Skeletal muscle satellite cell (primary cell): Measurements from ENCODE around the gene SPON1.

Source experiments
- H3K27me3 ChIP-seq: 2 replicates; pipeline ENCODE4 v1.7.0; 2013; ENCODE audit warnings: low read length; ENCODE audit not compliant: control insufficient read depth, insufficient read depth
- H3K36me3 ChIP-seq: 2 replicates; pipeline ENCODE4 v1.7.0; 2013; ENCODE audit warnings: mild to moderate bottlenecking, control low read depth, low read length; ENCODE audit not compliant: insufficient read depth
- H3K4me1 ChIP-seq: 2 replicates; pipeline ENCODE4 v1.7.0; 2013; ENCODE audit warnings: low read length; ENCODE audit not compliant: control insufficient read depth, insufficient read depth
- H3K4me2 ChIP-seq: 2 replicates; pipeline ENCODE4 v1.7.0; 2013; ENCODE audit warnings: mild to moderate bottlenecking, low read length
- H3K4me3 ChIP-seq: 2 replicates; pipeline ENCODE4 v1.7.0; 2013; ENCODE audit warnings: low read length
- H3K9ac ChIP-seq: 2 replicates; pipeline ENCODE4 v1.7.0; 2013; ENCODE audit warnings: mild to moderate bottlenecking, low read depth, low read length, moderate library complexity
- H3K9me3 ChIP-seq: replicated peaks from 2 replicates; pipeline ENCODE4 v1.7.0; 2013; ENCODE audit warnings: mild to moderate bottlenecking, control low read depth, low read length

Gene SPON1

DNA sequence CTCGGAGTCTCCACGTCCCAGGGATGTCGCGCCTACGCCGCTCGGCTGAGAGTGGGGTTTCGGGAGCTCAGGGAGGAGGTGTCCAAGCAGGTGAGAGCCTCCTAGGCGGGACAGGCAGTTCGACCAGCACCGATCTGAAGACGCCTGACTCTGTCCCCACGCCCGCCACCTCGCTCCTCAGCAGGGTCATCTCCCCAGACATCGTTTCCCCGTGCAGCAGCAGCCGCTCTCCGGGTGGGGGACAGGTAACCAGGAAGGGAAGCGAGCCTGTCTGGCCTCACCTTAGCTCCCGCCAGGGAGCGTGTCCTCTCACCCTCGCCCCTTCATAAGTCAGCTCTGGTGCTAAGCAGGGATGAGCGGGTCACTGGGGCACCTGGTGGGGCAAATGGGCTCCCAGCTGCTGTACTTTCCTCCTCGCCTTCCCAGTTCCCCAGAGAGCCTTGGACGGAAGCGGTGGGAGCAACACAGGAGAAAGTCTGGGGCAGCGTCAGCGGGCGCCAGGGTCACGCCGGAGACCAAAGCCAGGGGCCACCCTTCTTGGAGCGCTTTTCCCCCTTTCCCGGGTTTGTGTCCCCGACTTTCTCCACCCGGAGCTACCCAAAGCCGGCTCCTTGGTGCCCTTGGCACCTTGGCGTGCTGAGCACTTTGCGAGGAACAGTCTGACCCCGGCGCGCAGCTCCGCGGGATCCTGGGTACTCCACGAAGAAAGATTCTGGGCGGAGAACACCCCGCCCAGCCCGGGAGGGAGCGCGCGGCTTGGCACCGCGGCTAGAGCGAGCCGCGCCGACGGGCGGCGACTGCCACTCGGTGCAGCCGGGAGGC is 1.6 kb downstream of the SPON1 start:
- Histone ChIP-seq H3K4me1 (no peaks in the 10 kb centered on the region), H3K9me3 (no peaks in the 10 kb centered on the region), H3K4me2 (no peak overlapping the region), H3K27me3 (peaks cover 87% of the 10 kb centered on the region), H3K36me3 (no peaks in the 10 kb centered on the region), H3K9ac (no peak overlapping the region), H3K4me3 (no peak overlapping the region)

DNA sequence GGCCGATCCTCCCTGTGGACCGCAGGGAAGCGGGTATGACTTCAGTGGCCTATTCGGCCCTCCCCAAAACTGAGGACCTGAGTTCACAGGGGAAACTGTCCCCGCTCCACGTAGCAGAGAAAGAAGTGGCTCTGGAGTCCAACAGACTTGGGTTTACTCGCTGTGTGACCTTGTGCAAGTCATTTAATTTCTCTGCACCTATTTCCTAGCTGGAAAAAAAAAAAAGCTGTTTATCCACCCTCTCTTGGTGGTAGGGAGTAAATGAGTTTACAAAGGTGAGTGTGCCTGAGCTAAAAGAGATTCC is 2.2 kb downstream of the SPON1 start:
- Histone ChIP-seq H3K4me1 (no peaks in the 10 kb centered on the region), H3K9me3 (no peaks in the 10 kb centered on the region), H3K4me2 (no peak overlapping the region), H3K27me3 (peaks cover 86% of the 10 kb centered on the region), H3K36me3 (no peaks in the 10 kb centered on the region), H3K4me3 (no peak overlapping the region), H3K9ac (no peak overlapping the region)

DNA sequence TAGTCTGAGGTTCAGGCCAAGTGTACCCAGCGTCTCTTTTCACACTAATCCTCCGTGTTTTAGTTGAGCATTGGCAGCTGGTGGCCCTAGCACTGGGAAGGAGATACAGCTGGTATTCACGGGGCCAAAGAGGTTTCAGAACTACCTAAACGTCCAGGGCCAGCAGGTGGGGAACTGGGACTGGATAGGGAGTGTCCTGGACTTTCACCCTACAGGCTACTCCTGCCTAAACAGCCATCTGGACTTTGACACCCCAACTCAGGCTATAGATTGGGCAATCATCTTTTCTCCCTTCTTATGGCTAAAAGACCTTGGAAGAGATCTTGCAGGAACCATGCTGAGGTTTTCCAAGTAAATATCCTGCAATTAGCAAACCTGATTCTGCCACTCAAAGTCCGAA is 2.8 kb downstream of the SPON1 start:
- Histone ChIP-seq H3K27me3 (peaks cover 86% of the 10 kb centered on the region), H3K9ac (no peak overlapping the region), H3K4me3 (no peak overlapping the region), H3K36me3 (no peaks in the 10 kb centered on the region), H3K4me1 (no peaks in the 10 kb centered on the region), H3K4me2 (no peak overlapping the region), H3K9me3 (no peaks in the 10 kb centered on the region)

DNA sequence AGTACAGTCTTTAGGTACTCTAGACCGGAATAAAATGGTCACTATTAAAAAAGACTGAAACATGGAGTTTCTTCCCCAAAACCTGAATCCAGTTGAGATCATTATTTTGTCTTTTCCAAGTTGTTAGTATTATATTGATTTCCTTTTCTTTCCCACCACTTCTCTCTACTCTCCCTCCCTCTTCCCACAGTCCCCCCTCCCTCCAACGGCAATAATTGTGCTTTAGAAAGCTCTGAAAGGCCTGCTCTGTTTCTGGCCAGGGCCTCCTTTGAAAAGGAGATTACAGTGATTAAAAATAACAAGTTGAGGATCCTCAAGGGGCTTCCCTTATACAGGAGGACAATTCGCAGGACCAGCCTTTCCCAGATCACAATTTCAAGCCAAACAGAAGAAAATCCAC is 3.5 kb downstream of the SPON1 start:
- Histone ChIP-seq H3K36me3 (no peaks in the 10 kb centered on the region), H3K4me1 (no peaks in the 10 kb centered on the region), H3K9ac (no peak overlapping the region), H3K27me3 (peaks cover 79% of the 10 kb centered on the region), H3K4me3 (no peak overlapping the region), H3K9me3 (no peaks in the 10 kb centered on the region), H3K4me2 (no peak overlapping the region)

- Histone ChIP-seq H3K36me3 (no peaks in the 10 kb centered on the region), H3K4me1 (no peaks in the 10 kb centered on the region), H3K27me3 (peaks cover 74% of the 10 kb centered on the region), H3K4me3 (no peak overlapping the region), H3K9me3 (no peaks in the 10 kb centered on the region), H3K4me2 (no peak overlapping the region), H3K9ac (no peak overlapping the region)
Observed at GRCh38 chr11:13966486-13966885, 4.0 kb downstream of the SPON1 start.

DNA sequence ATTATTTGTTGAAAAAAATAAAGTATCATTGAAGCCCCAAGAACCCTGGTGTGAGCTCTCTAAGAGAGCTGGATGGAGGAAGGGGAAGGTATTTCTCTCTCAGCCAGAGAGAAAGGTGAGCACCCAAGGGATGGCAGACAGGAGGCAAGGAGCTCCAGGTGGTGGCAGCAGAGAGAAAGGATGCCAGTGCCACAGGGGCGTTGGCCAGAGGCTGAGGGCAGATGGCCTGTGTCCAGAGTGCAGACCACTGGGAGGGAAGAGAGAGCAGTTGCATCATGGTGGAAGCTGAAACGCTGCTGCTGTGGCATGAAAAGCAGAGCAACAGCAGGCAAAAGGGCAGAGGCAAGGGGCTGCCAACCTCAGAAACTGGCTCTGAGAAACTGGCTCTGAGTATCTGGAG is 8.5 kb downstream of the SPON1 start:
- no peaks in the 10 kb centered on the region for H3K9me3 ChIP-seq
- H3K4me2 ChIP-seq: no peak overlapping the region
- H3K4me3 ChIP-seq: no peak overlapping the region
- H3K27me3 ChIP-seq: peaks cover 51% of the 10 kb centered on the region
- H3K4me1 ChIP-seq: no peaks in the 10 kb centered on the region
- no peak overlapping the region for H3K9ac ChIP-seq
- H3K36me3 ChIP-seq: no peaks in the 10 kb centered on the region

GRCh38 chr11:13972043-13972910 is 9.8 kb downstream of the SPON1 start:
- no peak overlapping the region for H3K4me2 ChIP-seq
- no peaks in the 10 kb centered on the region for H3K36me3 ChIP-seq
- no peaks in the 10 kb centered on the region for H3K9me3 ChIP-seq
- no peaks in the 10 kb centered on the region for H3K4me1 ChIP-seq
- peaks cover 47% of the 10 kb centered on the region for H3K27me3 ChIP-seq
- no peak overlapping the region for H3K4me3 ChIP-seq
- H3K9ac ChIP-seq: no peak overlapping the region

DNA sequence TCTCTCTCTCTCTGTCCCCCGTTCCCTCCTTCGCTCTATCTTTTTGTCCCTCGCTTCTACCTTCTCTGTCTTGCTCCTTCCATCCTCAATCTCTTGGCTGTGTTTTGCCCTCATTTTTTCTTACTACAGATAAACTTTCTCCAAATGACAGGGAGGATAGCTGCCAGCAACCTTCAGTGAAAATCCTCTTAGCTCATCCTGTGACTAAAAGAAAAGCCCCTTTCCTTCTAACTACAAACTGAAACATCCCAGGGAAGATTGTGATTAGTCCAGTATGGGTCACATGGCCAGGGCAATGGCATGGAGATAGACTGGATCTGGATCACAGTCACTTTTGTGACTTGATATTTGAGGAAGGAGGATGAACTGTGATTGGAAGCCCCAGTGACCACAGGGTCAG is 10.4 kb downstream of the SPON1 start:
- Histone ChIP-seq H3K27me3 (peaks cover 44% of the 10 kb centered on the region), H3K9me3 (no peaks in the 10 kb centered on the region), H3K4me3 (no peak overlapping the region), H3K4me2 (no peak overlapping the region), H3K9ac (no peak overlapping the region), H3K4me1 (no peaks in the 10 kb centered on the region), H3K36me3 (no peaks in the 10 kb centered on the region)

DNA sequence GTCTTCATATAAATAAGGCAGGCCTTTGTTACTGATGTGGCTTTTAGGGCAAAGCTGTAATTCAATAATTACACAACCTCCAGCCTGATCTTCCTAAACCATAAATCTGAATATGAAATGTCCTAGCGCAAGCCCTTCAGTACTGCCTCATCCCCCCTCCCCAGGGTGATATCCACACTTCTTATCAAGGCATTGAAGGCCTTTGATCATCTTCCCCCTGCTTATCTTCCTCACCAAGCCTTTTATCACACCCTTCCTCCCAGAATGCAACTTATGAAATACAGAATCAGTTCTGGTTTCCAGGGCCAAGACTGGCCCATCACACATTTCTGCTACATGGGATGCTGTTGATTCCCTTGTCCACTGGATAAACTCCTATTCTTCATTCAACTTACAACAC is 12.1 kb downstream of the SPON1 start:
- Histone ChIP-seq H3K36me3 (no peaks in the 10 kb centered on the region), H3K4me3 (no peak overlapping the region), H3K9ac (no peak overlapping the region), H3K27me3 (peaks cover 39% of the 10 kb centered on the region), H3K4me2 (no peak overlapping the region), H3K4me1 (no peaks in the 10 kb centered on the region), H3K9me3 (no peaks in the 10 kb centered on the region)

DNA sequence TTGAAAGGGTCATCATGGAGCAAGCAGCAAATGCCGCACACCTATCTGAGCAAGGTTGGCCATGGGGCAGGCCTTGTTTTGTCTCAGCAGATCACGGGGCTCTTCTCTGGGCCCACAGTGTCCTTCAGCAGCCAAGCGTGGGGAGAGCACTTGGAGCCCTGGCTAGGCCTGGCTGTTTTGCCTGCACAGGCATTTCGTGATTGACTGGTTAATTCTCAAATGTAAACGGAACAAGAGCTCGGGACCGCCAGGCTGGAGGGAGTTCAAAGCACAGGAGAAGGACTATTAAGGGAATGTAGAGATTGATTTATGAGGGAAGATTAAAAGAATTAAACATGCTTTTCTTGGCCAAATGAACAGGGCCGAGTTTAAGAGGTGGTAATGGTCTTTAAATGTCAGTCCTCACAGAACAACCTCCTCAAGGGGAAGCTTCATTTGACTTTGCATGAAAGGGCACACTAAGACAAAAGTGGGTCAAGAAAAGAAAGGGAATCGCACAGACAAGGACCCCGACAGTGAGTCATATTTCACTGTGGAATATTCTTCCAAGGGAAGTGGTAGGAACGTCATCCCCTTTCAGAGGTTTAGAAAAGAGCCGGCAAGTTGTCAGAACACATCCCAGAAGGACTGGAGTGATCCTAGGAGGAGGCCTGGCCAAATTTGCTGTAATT is 20.7 kb downstream of the SPON1 start:
- Histone ChIP-seq H3K27me3 (no peaks in the 10 kb centered on the region), H3K4me2 (no peak overlapping the region), H3K9me3 (no peaks in the 10 kb centered on the region), H3K36me3 (no peaks in the 10 kb centered on the region), H3K9ac (no peak overlapping the region), H3K4me3 (no peak overlapping the region), H3K4me1 (peaks cover 8% of the 10 kb centered on the region)

GRCh38 chr11:13984616-13985450 is 22.3 kb downstream of the SPON1 start:
- H3K27me3 ChIP-seq: no peaks in the 10 kb centered on the region

More at GRCh38 chr11:13984616-13985450, 22.3 kb downstream of the SPON1 start:
- Histone ChIP-seq H3K9me3 (no peaks in the 10 kb centered on the region), H3K4me3 (no peak overlapping the region), H3K4me1 (peaks cover 8% of the 10 kb centered on the region), H3K4me2 (no peak overlapping the region), H3K9ac (no peak overlapping the region), H3K36me3 (no peaks in the 10 kb centered on the region)
